ENCODE results near the gene SYNC.
"Not testable (repeated sequence)": the region's sequence is repeated elsewhere in the genome, so short reads cannot be mapped to it uniquely, and the experiment has no call there.

The SYNC gene

GRCh38 chr1:32724678-32725614, 22.4 kb upstream of the SYNC start:
- DNase-seq (ENCODE audit: low read depth in 2 of 2), result no peak

- no peak for DNase-seq (ENCODE audit: low read depth in 2 of 2)
Observed at GRCh38 chr1:32719681-32720275, 17.2 kb upstream of the SYNC start.

GRCh38 chr1:32718527-32718926, 16.0 kb upstream of the SYNC start:
- DNase-seq (ENCODE audit: low read depth in 2 of 2), result no peak

GRCh38 chr1:32718036-32718435, 15.5 kb upstream of the SYNC start:
- no peak for DNase-seq (ENCODE audit: low read depth in 2 of 2)

- DNase-seq (ENCODE audit: low read depth in 2 of 2), result no peak
Observed at GRCh38 chr1:32717503-32717902, 14.9 kb upstream of the SYNC start.

GRCh38 chr1:32716312-32717148, 14.0 kb upstream of the SYNC start:
- DNase-seq (ENCODE audit: low read depth in 2 of 2), result peak in 1 of 2 donors; percentile 12

- no peak for DNase-seq (ENCODE audit: low read depth in 2 of 2)
Observed at GRCh38 chr1:32715901-32716311, 13.3 kb upstream of the SYNC start.

- no peak for DNase-seq (ENCODE audit: low read depth in 2 of 2)
Observed at GRCh38 chr1:32714277-32714676, 11.7 kb upstream of the SYNC start.

GRCh38 chr1:32713081-32713480, 10.5 kb upstream of the SYNC start:
- DNase-seq (ENCODE audit: low read depth in 2 of 2), result no peak

GRCh38 chr1:32711221-32711620, 8.7 kb upstream of the SYNC start:
- DNase-seq (ENCODE audit: low read depth in 2 of 2), result not testable (repeated sequence)

- no peak for DNase-seq (ENCODE audit: low read depth in 2 of 2)
Observed at GRCh38 chr1:32709476-32709875, 6.9 kb upstream of the SYNC start.

- DNase-seq (ENCODE audit: low read depth in 2 of 2), result no peak
Observed at GRCh38 chr1:32709075-32709474, 6.5 kb upstream of the SYNC start.

- no peak for DNase-seq (ENCODE audit: low read depth in 2 of 2)
Observed at GRCh38 chr1:32706491-32706890, 3.9 kb upstream of the SYNC start.

GRCh38 chr1:32705516-32705915, 2.9 kb upstream of the SYNC start:
- no peak for DNase-seq (ENCODE audit: low read depth in 2 of 2)

GRCh38 chr1:32703479-32704291, 1.1 kb upstream of the SYNC start:
- no peak for DNase-seq (ENCODE audit: low read depth in 2 of 2)

GRCh38 chr1:32701951-32702598, 495 bp downstream of the SYNC start:
- no peak for DNase-seq (ENCODE audit: low read depth in 2 of 2)

- DNase-seq (ENCODE audit: low read depth in 2 of 2), result no peak
Observed at GRCh38 chr1:32701421-32701911, 1.1 kb downstream of the SYNC start.

- DNase-seq (ENCODE audit: low read depth in 2 of 2), result not testable (repeated sequence)
Observed at GRCh38 chr1:32696996-32697395, 5.6 kb downstream of the SYNC start.

GRCh38 chr1:32696041-32696440, 6.5 kb downstream of the SYNC start:
- no peak for DNase-seq (ENCODE audit: low read depth in 2 of 2)

GRCh38 chr1:32695098-32695904, 7.3 kb downstream of the SYNC start:
- DNase-seq (ENCODE audit: low read depth in 2 of 2), result no peak

Data from stimulated activated CD8-positive, alpha-beta memory T cell treated with anti-CD3 and anti-CD28 coated beads, Interleukin-7, amount 100 ng/mL, for 4 hours (primary cell).